D721Med (cell line): ENCODE data around the gene TRAF3.
"Not testable (repeated sequence)": the region's sequence is repeated elsewhere in the genome, so short reads cannot be mapped to it uniquely, and the experiment has no call there.

Source experiments
- DNase-seq: peaks from one replicate; pipeline ENCODE4 v3.0.0; 2011; ENCODE audit warnings: low spot score; ENCODE audit not compliant: insufficient read length
- FAIRE-seq: peaks from 2 replicates; lab custom pipeline; 2011; peaks lifted over from hg19 to GRCh38; lab: Jason Lieb, UNC
- TF ChIP-seq, protein P1 (sequence below): IDR thresholded peaks from 2 replicates; pipeline ENCODE4 v1.5.1; 2012; ENCODE audit warnings: mild to moderate bottlenecking, control low read depth; ENCODE audit not compliant: insufficient read depth; ENCODE audit errors: missing control alignments

Gene TRAF3

GRCh38 chr14:102821252-102821651, 44.0 kb downstream of the TRAF3 start:
- FAIRE-seq, result no peak
- TF ChIP-seq, protein P1, sequence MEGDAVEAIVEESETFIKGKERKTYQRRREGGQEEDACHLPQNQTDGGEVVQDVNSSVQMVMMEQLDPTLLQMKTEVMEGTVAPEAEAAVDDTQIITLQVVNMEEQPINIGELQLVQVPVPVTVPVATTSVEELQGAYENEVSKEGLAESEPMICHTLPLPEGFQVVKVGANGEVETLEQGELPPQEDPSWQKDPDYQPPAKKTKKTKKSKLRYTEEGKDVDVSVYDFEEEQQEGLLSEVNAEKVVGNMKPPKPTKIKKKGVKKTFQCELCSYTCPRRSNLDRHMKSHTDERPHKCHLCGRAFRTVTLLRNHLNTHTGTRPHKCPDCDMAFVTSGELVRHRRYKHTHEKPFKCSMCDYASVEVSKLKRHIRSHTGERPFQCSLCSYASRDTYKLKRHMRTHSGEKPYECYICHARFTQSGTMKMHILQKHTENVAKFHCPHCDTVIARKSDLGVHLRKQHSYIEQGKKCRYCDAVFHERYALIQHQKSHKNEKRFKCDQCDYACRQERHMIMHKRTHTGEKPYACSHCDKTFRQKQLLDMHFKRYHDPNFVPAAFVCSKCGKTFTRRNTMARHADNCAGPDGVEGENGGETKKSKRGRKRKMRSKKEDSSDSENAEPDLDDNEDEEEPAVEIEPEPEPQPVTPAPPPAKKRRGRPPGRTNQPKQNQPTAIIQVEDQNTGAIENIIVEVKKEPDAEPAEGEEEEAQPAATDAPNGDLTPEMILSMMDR, result no peak

GRCh38 chr14:102822311-102822863, 45.1 kb downstream of the TRAF3 start:
- FAIRE-seq, result no peak
- DNase-seq, result no peak
- TF ChIP-seq, protein P1, result no peak

More at GRCh38 chr14:102821252-102821651, 44.0 kb downstream of the TRAF3 start:
- no peak for DNase-seq

DNA sequence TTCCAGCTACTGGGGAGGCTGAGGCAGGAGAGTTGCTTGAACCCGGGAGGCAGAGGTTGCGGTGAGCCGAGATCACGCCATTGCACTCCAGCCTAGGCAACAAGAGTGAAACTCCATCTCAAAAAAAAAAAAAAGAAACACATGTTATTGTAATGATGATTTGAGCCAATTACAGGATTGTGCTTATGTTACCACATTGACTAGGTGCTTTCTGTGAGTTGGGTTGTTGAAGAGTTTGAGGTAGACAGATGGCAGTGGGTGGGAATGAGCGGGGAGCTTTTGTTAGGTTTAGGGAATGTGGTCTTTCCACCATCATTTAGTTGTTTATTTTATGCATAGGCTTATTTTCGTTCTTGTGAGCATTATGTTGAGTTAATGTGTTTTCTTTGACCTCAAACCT, 45.6 kb downstream of the TRAF3 start:
- not testable (repeated sequence) for FAIRE-seq, DNase-seq

- FAIRE-seq (no peak), DNase-seq (no peak)
- TF ChIP-seq, protein P1, result no peak
These were observed 46.3 kb downstream of the TRAF3 start for GRCh38 chr14:102823546-102823945.

DNA sequence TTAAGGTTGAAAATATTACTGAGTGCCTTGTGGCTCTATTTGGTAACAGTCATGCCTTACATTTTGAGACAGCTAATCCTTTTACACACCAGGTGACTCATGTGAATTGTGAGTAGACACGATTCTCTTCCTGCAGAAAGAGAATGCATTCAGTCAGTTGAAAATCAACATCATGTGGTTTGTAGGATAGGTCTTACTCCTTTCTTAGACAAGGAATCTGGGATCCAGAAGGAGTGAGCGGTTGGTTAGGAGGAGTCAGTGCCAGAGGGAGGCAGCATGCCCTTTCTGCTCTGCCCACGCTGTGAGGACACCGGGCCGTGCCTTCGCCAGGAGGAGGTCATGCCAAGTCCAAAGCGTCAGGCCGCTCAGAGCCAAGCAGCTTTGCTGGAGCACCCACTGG, 47.6 kb downstream of the TRAF3 start:
- TF ChIP-seq, protein P1, result no peak
- DNase-seq, result no peak
- no peak for FAIRE-seq

GRCh38 chr14:102825307-102826095, 48.3 kb downstream of the TRAF3 start:
- TF ChIP-seq, protein P1, result no peak
- no peak for DNase-seq
- no peak for FAIRE-seq

DNA sequence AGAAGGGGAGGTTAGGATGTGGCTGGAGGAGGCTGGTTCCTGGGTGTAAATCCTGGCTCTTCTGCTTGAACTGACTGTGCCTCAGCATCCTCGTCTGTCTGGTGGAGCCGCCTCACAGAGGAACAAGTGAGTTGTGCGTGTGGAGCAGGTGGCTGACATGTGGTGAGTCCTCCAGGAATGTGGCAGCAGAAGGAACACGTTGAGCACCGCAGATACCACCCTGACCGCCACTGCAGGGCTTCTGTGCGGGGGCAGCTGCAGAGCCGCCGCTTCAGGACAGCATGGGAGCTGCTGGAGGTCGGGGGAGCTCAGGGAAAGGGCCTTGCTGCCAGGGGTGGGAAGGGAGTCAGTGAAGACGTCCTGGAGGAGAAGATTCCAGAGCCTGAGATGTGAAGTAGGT, 48.9 kb downstream of the TRAF3 start:
- FAIRE-seq (no peak), DNase-seq (no peak)
- TF ChIP-seq, protein P1, result no peak
